GM19397 (cell line): ENCODE data around the gene CLMP.
"Not testable (repeated sequence)": the region's sequence is repeated elsewhere in the genome, so short reads cannot be mapped to it uniquely, and the experiment has no call there.

Source experiments
- ATAC-seq: cut with Tn5 transposase; IDR thresholded peaks from one replicate; pipeline ENCODE4 v1.9.1; 2021; ENCODE audit warnings: mild to moderate bottlenecking, moderate library complexity; ENCODE audit not compliant: unreplicated experiment

Gene CLMP

GRCh38 chr11:123219066-123219690, 24.1 kb upstream of the CLMP start:
- ATAC-seq: no peak

GRCh38 chr11:123218451-123218850, 23.4 kb upstream of the CLMP start:
- ATAC-seq: no peak

GRCh38 chr11:123217897-123218296, 22.8 kb upstream of the CLMP start:
- no peak for ATAC-seq

- no peak for ATAC-seq
These were observed 21.2 kb upstream of the CLMP start for GRCh38 chr11:123216249-123216648.

GRCh38 chr11:123214940-123215339, 19.9 kb upstream of the CLMP start:
- ATAC-seq: no peak

GRCh38 chr11:123214396-123214795, 19.3 kb upstream of the CLMP start:
- ATAC-seq: no peak

GRCh38 chr11:123213307-123213771, 18.3 kb upstream of the CLMP start:
- ATAC-seq: no peak

- no peak for ATAC-seq
These were observed 17.4 kb upstream of the CLMP start for GRCh38 chr11:123212406-123212805.

GRCh38 chr11:123211981-123212380, 16.9 kb upstream of the CLMP start:
- ATAC-seq: no peak

- no peak for ATAC-seq
These were observed 16.3 kb upstream of the CLMP start for GRCh38 chr11:123211149-123211852.

GRCh38 chr11:123209591-123209990, 14.5 kb upstream of the CLMP start:
- no peak for ATAC-seq

GRCh38 chr11:123206791-123207434, 11.9 kb upstream of the CLMP start:
- ATAC-seq: no peak

GRCh38 chr11:123206055-123206454, 11.0 kb upstream of the CLMP start:
- ATAC-seq: not testable (repeated sequence)

- no peak for ATAC-seq
These were observed 8.9 kb upstream of the CLMP start for GRCh38 chr11:123203934-123204333.

- ATAC-seq: no peak
These were observed 8.4 kb upstream of the CLMP start for GRCh38 chr11:123203471-123203870.

- ATAC-seq: no peak
These were observed 7.4 kb upstream of the CLMP start for GRCh38 chr11:123202155-123203151.

- ATAC-seq: no peak
These were observed 5.2 kb upstream of the CLMP start for GRCh38 chr11:123200264-123200663.

- no peak for ATAC-seq
These were observed 2.7 kb upstream of the CLMP start for GRCh38 chr11:123197711-123198110.

GRCh38 chr11:123196060-123196714, 1.1 kb upstream of the CLMP start:
- ATAC-seq: no peak
